ENCODE measurements around the gene MAP3K14. TPM values are rescaled to one million over a fixed set of nuclear protein-coding genes. Genes with fewer than 3 reads are reported as not detected.

MAP3K14 gene
- total and polyA plus RNA-seq, 10 of the 15 experiments (the other 5 are each of a cell fraction or from before 2014, with no cell fraction given) = 2.1 to 33.3 (median 19.7) TPM

DNA sequence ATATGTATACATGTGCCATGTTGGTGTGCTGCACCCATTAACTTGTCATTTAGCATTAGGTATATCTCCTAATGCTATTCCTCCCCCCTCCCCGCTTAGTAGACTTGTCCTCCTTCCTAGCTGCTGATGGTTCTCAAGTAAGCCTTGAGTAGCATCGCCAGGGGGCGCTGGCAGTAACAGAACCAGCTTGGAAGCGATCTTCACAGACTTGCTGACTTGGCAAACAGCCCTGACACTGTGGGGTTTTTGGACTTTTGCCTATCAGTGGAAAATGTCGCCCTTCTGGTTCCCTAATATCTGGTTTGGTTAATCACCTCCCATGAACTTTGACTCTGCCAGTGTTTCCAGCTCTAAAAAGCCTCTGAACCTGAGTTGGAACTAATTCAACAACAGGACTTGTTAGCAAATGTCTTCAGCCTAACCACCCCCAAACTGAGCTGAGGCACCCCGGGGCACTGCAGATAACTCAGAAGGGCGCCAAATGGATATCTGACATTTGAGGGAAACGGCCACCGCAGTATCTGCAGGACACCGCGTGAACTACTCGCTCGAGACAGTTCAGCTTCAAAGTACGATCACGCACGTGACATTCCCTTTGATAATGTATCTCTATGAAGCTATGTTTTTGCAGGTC is 39.5 kb downstream of the MAP3K14 start (continued):
- TF ChIP-seq, protein P1, sequence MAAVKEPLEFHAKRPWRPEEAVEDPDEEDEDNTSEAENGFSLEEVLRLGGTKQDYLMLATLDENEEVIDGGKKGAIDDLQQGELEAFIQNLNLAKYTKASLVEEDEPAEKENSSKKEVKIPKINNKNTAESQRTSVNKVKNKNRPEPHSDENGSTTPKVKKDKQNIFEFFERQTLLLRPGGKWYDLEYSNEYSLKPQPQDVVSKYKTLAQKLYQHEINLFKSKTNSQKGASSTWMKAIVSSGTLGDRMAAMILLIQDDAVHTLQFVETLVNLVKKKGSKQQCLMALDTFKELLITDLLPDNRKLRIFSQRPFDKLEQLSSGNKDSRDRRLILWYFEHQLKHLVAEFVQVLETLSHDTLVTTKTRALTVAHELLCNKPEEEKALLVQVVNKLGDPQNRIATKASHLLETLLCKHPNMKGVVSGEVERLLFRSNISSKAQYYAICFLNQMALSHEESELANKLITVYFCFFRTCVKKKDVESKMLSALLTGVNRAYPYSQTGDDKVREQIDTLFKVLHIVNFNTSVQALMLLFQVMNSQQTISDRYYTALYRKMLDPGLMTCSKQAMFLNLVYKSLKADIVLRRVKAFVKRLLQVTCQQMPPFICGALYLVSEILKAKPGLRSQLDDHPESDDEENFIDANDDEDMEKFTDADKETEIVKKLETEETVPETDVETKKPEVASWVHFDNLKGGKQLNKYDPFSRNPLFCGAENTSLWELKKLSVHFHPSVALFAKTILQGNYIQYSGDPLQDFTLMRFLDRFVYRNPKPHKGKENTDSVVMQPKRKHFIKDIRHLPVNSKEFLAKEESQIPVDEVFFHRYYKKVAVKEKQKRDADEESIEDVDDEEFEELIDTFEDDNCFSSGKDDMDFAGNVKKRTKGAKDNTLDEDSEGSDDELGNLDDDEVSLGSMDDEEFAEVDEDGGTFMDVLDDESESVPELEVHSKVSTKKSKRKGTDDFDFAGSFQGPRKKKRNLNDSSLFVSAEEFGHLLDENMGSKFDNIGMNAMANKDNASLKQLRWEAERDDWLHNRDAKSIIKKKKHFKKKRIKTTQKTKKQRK (IDR thresholded peaks at IDR 0.05; ENCODE audit: low read depth, low read length) = no peak
- TF ChIP-seq NR2C1 (IDR thresholded peaks at IDR 0.05) (no peak), NRF1 (conservative IDR thresholded peaks at IDR 0.05; ENCODE audit: low read depth, low read length) (0 out of 2 replicates have a peak, but pooled peaks have one; percentile 12), NBN (IDR thresholded peaks at IDR 0.05) (peak; percentile 42; the same call in 1 of the 2 replicates), SREBF1 (IDR thresholded peaks at IDR 0.05; ENCODE audit: low read length) (no peak), CREB1 (IDR thresholded peaks at IDR 0.05; ENCODE audit: low read depth) (0 out of 2 replicates have a peak, but pooled peaks have one; percentile 25), EZH2 (IDR thresholded peaks at IDR 0.05; ENCODE audit: borderline replicate concordance, control insufficient read depth, low read depth, low read length) (no peak), SUZ12 (IDR thresholded peaks at IDR 0.05; ENCODE audit: unreplicated experiment) (no peak), ZNF24 (IDR thresholded peaks at IDR 0.05) (no peak), HDGF (IDR thresholded peaks at IDR 0.05) (no peak), TARDBP (IDR thresholded peaks at IDR 0.05; ENCODE audit: borderline replicate concordance) (no peak), FOS (IDR thresholded peaks at IDR 0.05; ENCODE audit: borderline replicate concordance, extremely low read depth, insufficient read length) (no peak), STAT3 (IDR thresholded peaks at IDR 0.05; ENCODE audit: low read depth, low read length) (no peak), GATAD2B (conservative IDR thresholded peaks at IDR 0.05; ENCODE audit: low read depth) (no peak), CREM (IDR thresholded peaks at IDR 0.05; ENCODE audit: low read depth) (no peak), SMARCA5 (IDR thresholded peaks at IDR 0.05) (peak; percentile 78; the same call in 1 of the 2 replicates), SUPT20H (IDR thresholded peaks at IDR 0.05; ENCODE audit: borderline replicate concordance, control insufficient read depth, low read depth, low read length) (no peak), TCF12 (IDR thresholded peaks at IDR 0.05; ENCODE audit: low read depth, low read length) (no peak), MTA2 (IDR thresholded peaks at IDR 0.05; ENCODE audit: low read depth) (no peak)
- TF ChIP-seq, protein P2, sequence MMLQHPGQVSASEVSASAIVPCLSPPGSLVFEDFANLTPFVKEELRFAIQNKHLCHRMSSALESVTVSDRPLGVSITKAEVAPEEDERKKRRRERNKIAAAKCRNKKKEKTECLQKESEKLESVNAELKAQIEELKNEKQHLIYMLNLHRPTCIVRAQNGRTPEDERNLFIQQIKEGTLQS (IDR thresholded peaks at IDR 0.05; ENCODE audit: borderline replicate concordance, extremely low read depth, low read depth, low read length) = no peak
- TF ChIP-seq, protein P3, sequence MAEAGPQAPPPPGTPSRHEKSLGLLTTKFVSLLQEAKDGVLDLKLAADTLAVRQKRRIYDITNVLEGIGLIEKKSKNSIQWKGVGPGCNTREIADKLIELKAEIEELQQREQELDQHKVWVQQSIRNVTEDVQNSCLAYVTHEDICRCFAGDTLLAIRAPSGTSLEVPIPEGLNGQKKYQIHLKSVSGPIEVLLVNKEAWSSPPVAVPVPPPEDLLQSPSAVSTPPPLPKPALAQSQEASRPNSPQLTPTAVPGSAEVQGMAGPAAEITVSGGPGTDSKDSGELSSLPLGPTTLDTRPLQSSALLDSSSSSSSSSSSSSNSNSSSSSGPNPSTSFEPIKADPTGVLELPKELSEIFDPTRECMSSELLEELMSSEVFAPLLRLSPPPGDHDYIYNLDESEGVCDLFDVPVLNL (IDR thresholded peaks at IDR 0.05; ENCODE audit: low read depth, low read length) = no peak
- TF ChIP-seq, protein P4, sequence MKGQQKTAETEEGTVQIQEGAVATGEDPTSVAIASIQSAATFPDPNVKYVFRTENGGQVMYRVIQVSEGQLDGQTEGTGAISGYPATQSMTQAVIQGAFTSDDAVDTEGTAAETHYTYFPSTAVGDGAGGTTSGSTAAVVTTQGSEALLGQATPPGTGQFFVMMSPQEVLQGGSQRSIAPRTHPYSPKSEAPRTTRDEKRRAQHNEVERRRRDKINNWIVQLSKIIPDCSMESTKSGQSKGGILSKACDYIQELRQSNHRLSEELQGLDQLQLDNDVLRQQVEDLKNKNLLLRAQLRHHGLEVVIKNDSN (IDR thresholded peaks at IDR 0.05; ENCODE audit: borderline replicate concordance, extremely low read length, insufficient read depth, low read depth, low read length) = no peak

All from GM12878 (cell line).